OCI-LY3 (cell line): ENCODE data around the gene AGBL1.
A peak's percentile ranks its signal among the peaks of the same experiment; 100 is the strongest.

Experiments used
- CTCF ChIP-seq: fragments of 200-600, 300-600 bp; sonication (generic); IDR thresholded peaks from 2 replicates; pipeline ENCODE4 v1.5.1; 2014; ENCODE audit warnings: antibody characterized with exemption, low read length, low read depth
- EZH2phosphoT487 ChIP-seq: fragments of 200-600 bp; shearing (Covaris generic); IDR thresholded peaks from 2 replicates; pipeline ENCODE4 v1.6.1; 2018; ENCODE audit warnings: antibody characterized with exemption, mixed run types, low read depth

DNA sequence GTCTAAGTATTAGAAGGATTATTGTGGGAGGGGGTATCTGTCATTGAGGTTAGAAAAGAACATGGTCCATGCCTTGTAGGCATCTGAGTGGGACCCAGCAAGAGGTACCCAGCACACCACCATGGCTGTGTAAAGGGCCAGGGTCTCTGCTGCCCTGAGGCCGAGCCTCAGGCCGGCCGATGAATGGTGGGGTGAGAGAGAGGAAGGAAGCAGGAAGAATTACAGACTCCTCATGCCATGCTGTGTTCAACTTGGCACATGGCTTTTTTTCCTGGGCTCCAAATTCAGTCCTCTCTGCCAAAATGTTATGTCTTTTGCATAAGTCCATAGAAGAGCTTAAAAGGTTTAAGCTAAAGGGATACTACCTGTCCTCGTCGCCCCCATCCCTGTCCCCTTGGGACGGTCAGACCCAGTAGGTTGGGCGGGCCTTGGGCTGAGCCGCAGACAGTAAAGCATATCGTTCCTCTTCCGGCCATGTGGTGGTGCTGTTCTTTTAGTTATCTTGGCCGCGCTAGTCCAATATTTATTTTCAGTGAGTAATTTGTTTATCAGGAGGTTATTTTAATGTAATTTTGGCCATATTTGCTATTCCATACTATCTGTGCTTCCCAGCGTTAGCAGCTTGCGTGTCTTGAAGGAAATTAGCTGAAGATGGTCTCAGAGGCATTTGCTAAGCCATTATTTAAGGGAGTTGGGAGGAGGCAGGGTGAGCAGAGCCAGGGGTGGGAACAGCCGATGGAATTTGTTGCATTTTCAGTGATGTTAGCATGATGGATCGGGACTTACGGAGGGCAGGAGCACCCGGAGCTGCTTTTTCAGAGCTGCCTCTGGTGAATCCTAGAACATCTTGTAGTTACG is 152.4 kb downstream of the AGBL1 start:
- TF ChIP-seq CTCF (peak; percentile 88), EZH2phosphoT487 (no peak)
